SU-DHL-6 (cell line): ENCODE data around the gene SCN2B.

ENCODE experiments used
- H2AFZ ChIP-seq: fragments of 200-600 bp; sonication (generic); 2 replicates; pipeline ENCODE4 v1.6.1; 2014; ENCODE audit warnings: low read depth, mild to moderate bottlenecking, moderate library complexity, mixed read lengths, antibody characterized with exemption, low read length; ENCODE audit not compliant: severe bottlenecking
- H3F3A ChIP-seq: fragments of 200-600 bp; shearing (Covaris generic); 2 replicates; pipeline ENCODE4 v1.6.0; 2016; ENCODE audit warnings: antibody characterized with exemption, mild to moderate bottlenecking; ENCODE audit not compliant: insufficient read depth
- H3K27ac ChIP-seq: fragments of 200-600 bp; sonication (generic); 2 replicates; pipeline ENCODE4 v1.5.1; 2016; ENCODE audit warnings: low read depth, mild to moderate bottlenecking, low read length, moderate library complexity, mixed read lengths
- H3K27me3 ChIP-seq: fragments of 200-600 bp; sonication (generic), shearing (Covaris generic); 2 replicates; pipeline ENCODE4 v1.6.0; 2014; ENCODE audit warnings: mild to moderate bottlenecking, low read length
- H3K36me3 ChIP-seq: fragments of 200-600 bp; sonication (generic); 2 replicates; pipeline ENCODE4 v1.6.1; 2014; ENCODE audit warnings: mild to moderate bottlenecking, low read length, mixed read lengths
- H3K4me2 ChIP-seq: fragments of 300-600, 200-600 bp; shearing (Covaris generic), sonication (generic); 2 replicates; pipeline ENCODE4 v1.6.0; 2014; ENCODE audit warnings: low read length, low read depth, mild to moderate bottlenecking; ENCODE audit not compliant: poor library complexity, severe bottlenecking
- H3K4me3 ChIP-seq: fragments of 200-600 bp; sonication (generic); 2 replicates; pipeline ENCODE4 v1.5.1; 2014; ENCODE audit warnings: antibody characterized with exemption, low read length, mild to moderate bottlenecking, mixed read lengths; ENCODE audit not compliant: insufficient read depth, poor library complexity, severe bottlenecking
- H3K79me2 ChIP-seq: fragments of 200-600 bp; sonication (generic); 2 replicates; pipeline ENCODE4 v1.6.1; 2014; ENCODE audit warnings: mild to moderate bottlenecking, low read length, moderate library complexity; ENCODE audit not compliant: insufficient read depth
- H3K9ac ChIP-seq: fragments of 200-600 bp; sonication (generic); 2 replicates; pipeline ENCODE4 v1.7.0; 2014; ENCODE audit warnings: mild to moderate bottlenecking, low read length
- H3K9me2 ChIP-seq: fragments of 200-600 bp; sonication (generic); replicated peaks from 2 replicates; pipeline ENCODE4 v1.6.1; 2014; ENCODE audit warnings: low read length; ENCODE audit not compliant: insufficient read depth
- H3K9me3 ChIP-seq: fragments of 200-600 bp; sonication (generic); 2 replicates; pipeline ENCODE4 v1.6.1; 2014; ENCODE audit warnings: low read length, mixed read lengths; ENCODE audit not compliant: insufficient read depth
- H4K20me1 ChIP-seq: fragments of 200-600 bp; sonication (generic); 2 replicates; pipeline ENCODE4 v1.6.1; 2014; ENCODE audit warnings: low read depth, mild to moderate bottlenecking, antibody characterized with exemption, low read length, moderate library complexity, mixed read lengths
- CTCF ChIP-seq: fragments of 200-600 bp; sonication (generic); IDR thresholded peaks from one replicate; pipeline ENCODE4 v1.5.1; 2017; ENCODE audit warnings: antibody characterized with exemption, mild to moderate bottlenecking, low read length, moderate library complexity; ENCODE audit not compliant: insufficient read depth, poor library complexity, severe bottlenecking
- EZH2phosphoT487 ChIP-seq: fragments of 200-600 bp; sonication (generic), shearing (Covaris generic); conservative IDR thresholded peaks from 2 replicates; pipeline ENCODE4 v1.6.1; 2018; ENCODE audit warnings: mild to moderate bottlenecking, antibody characterized with exemption, low read length, moderate library complexity, mixed read lengths

SCN2B gene

DNA sequence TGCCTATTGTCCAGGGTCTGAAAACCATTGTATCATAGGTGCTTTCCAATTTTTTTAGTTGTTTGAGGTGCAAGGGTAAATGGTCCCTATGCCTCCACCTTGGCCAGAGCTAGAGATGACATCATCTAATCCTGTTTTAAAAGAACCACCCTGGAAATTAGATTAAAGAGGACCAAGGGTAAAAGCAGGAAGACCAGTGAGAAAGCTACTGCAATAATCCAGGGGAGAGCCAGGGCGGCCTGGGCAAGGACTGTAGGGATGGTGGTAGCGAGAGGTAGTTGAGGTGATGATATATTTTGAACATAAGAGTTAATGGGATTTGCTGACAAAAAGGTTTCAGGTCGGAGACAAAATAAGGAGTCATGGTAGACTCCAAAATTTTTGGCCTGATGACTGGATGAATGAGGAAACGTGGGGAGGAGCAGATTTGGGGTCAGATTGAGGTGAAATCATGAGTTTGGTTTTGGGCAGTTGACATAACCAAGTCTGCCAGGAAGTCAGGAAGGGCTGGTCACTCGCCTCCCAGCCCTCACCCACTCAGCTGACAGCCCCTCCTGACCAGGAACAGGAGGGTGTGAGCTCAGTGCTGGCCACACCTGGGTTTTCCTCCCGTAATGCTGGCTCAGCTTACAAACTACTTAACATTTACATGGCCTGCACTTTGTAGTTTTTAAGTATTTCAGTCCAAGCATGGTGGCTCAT lies 46.8 kb downstream of the SCN2B start:
- H3K9me3 ChIP-seq: no peaks in the 10 kb centered on the region
- no peaks in the 10 kb centered on the region for H3K36me3 ChIP-seq
- H3K4me2 ChIP-seq: no peak overlapping the region
- H3F3A ChIP-seq: no peaks in the 10 kb centered on the region
- no peak overlapping the region for H3K27ac ChIP-seq
- H3K79me2 ChIP-seq: no peaks in the 10 kb centered on the region
- no peak overlapping the region for H3K9ac ChIP-seq
- H4K20me1 ChIP-seq: no peaks in the 10 kb centered on the region
- H2AFZ ChIP-seq: no peak overlapping the region
- no peaks in the 10 kb centered on the region for H3K9me2 ChIP-seq
- H3K4me3 ChIP-seq: no peak overlapping the region
- no peaks in the 10 kb centered on the region for H3K27me3 ChIP-seq
- no peak for TF ChIP-seq EZH2phosphoT487
- TF ChIP-seq CTCF: no peak

- Histone ChIP-seq H3K4me3 (no peak overlapping the region), H4K20me1 (no peaks in the 10 kb centered on the region), H2AFZ (no peak overlapping the region), H3K36me3 (no peaks in the 10 kb centered on the region), H3K27ac (no peak overlapping the region), H3F3A (no peaks in the 10 kb centered on the region), H3K9me2 (no peaks in the 10 kb centered on the region), H3K4me2 (no peak overlapping the region), H3K27me3 (no peaks in the 10 kb centered on the region), H3K9me3 (no peaks in the 10 kb centered on the region), H3K79me2 (no peaks in the 10 kb centered on the region), H3K9ac (no peak overlapping the region)
- TF ChIP-seq EZH2phosphoT487: no peak
- TF ChIP-seq CTCF: no peak
These were observed 47.5 kb downstream of the SCN2B start for GRCh38 chr11:118128721-118129470.

- H4K20me1 ChIP-seq: no peaks in the 10 kb centered on the region
- no peaks in the 10 kb centered on the region for H3K79me2 ChIP-seq
- no peak overlapping the region for H3K4me3 ChIP-seq
- no peaks in the 10 kb centered on the region for H3K36me3 ChIP-seq
- H3K9me3 ChIP-seq: no peaks in the 10 kb centered on the region
- no peak overlapping the region for H2AFZ ChIP-seq
- no peak overlapping the region for H3K9ac ChIP-seq
- no peaks in the 10 kb centered on the region for H3K27me3 ChIP-seq
- TF ChIP-seq CTCF (no peak), EZH2phosphoT487 (no peak)
- no peaks in the 10 kb centered on the region for H3F3A ChIP-seq
- H3K9me2 ChIP-seq: no peaks in the 10 kb centered on the region
- H3K27ac ChIP-seq: no peak overlapping the region
- H3K4me2 ChIP-seq: no peak overlapping the region
These were observed 48.1 kb downstream of the SCN2B start for GRCh38 chr11:118128310-118128709.
